Retinal pigment epithelial cell (primary cell): ENCODE measurements around the gene TUBAL3.
A peak's percentile ranks its signal among the peaks of the same experiment; 100 is the strongest.

Experiments used
- DNase-seq: peaks from one replicate; pipeline ENCODE4 v3.0.0-alpha.2; 2010; ENCODE audit warnings: low read depth
- H3K4me3 ChIP-seq: 2 replicates; pipeline ENCODE4 v1.5.1; 2011; ENCODE audit warnings: mild to moderate bottlenecking, low read length, control low read depth, moderate library complexity
- CTCF ChIP-seq: conservative IDR thresholded peaks from 2 replicates; pipeline ENCODE4 v1.5.1; 2011; ENCODE audit warnings: low read depth, low read length, control low read depth, inconsistent platforms

Gene TUBAL3

GRCh38 chr10:5349362-5349761 lies 55.3 kb downstream of the TUBAL3 start:
- no peak overlapping the region for H3K4me3 ChIP-seq
- TF ChIP-seq CTCF, result no peak
- DNase-seq, result no peak

GRCh38 chr10:5346881-5347280 lies 57.7 kb downstream of the TUBAL3 start:
- no peak for TF ChIP-seq CTCF
- DNase-seq, result no peak
- no peak overlapping the region for H3K4me3 ChIP-seq

DNA sequence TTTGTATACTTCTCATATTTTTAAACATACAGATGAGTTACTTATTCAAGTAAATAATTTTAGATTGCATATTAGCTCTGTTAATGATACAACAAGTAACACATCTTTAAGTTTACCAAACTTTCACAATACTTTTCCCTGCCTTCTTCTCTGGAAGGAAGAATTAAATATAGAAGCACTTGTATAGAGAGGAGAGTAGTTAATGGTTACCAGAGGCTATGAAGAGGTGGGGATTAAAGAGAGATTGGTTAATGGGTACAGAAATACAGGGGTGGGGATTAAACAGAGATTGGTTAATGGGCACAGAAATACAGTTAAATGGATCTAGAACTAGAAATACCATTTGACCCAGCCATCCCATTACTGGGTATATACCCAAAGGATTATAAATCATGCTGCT lies 59.9 kb downstream of the TUBAL3 start:
- no peak for TF ChIP-seq CTCF
- H3K4me3 ChIP-seq, result no peak overlapping the region
- no peak for DNase-seq

GRCh38 chr10:5343979-5344378 lies 60.6 kb downstream of the TUBAL3 start:
- TF ChIP-seq CTCF, result no peak
- H3K4me3 ChIP-seq, result no peak overlapping the region
- no peak for DNase-seq

DNA sequence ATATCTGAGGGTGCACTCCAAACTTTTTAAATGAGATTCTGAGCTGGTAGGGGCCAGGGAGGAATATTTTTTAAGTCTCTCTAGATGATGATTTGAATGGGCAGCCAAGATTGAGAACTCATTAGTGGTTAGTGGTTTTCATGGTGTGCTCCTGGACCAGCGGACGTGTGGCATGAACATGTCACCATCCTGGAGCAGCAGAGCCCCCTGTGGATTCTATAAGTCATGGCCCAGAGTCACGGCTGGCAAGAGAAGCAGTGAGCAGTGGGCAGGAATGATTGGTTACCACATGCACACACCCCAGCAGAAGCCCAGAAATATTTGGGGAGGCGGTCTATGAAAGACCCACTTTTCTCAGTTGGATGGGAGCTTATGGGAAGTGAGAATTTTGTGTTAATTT lies 61.1 kb downstream of the TUBAL3 start:
- no peak overlapping the region for H3K4me3 ChIP-seq
- peak; percentile 8 for TF ChIP-seq CTCF
- DNase-seq, result no peak
